GM19438 (cell line): ENCODE data around the gene ATP2B1.

Source experiments
- ATAC-seq: cut with Tn5 transposase; IDR thresholded peaks from one replicate; pipeline ENCODE4 v1.9.1; 2021; ENCODE audit warnings: low read depth; ENCODE audit not compliant: unreplicated experiment

Gene ATP2B1

GRCh38 chr12:89551747-89552146 lies 156.9 kb downstream of the ATP2B1 start:
- ATAC-seq: no peak

- no peak for ATAC-seq
These were observed 161.5 kb downstream of the ATP2B1 start for GRCh38 chr12:89547101-89547500.

GRCh38 chr12:89546151-89546550 lies 162.5 kb downstream of the ATP2B1 start:
- ATAC-seq: no peak

- peak; percentile 51 for ATAC-seq
These were observed 163.9 kb downstream of the ATP2B1 start for GRCh38 chr12:89544681-89545184.

GRCh38 chr12:89544022-89544421 lies 164.6 kb downstream of the ATP2B1 start:
- no peak for ATAC-seq

GRCh38 chr12:89542912-89543592 lies 165.6 kb downstream of the ATP2B1 start:
- ATAC-seq: peak; percentile 61

GRCh38 chr12:89542236-89542635 lies 166.4 kb downstream of the ATP2B1 start:
- ATAC-seq: no peak

- ATAC-seq: no peak
These were observed 168.1 kb downstream of the ATP2B1 start for GRCh38 chr12:89540586-89540985.

- ATAC-seq: no peak
These were observed 169.0 kb downstream of the ATP2B1 start for GRCh38 chr12:89539426-89540223.

GRCh38 chr12:89538897-89539296 lies 169.7 kb downstream of the ATP2B1 start:
- no peak for ATAC-seq
